ENCODE data around the gene EFNA2. TPM values are rescaled to one million over a fixed set of nuclear protein-coding genes. Genes with fewer than 3 reads are reported as not detected.

EFNA2 gene
- total and polyA plus RNA-seq, 2 of the 8 experiments (the other 6 are each of a cell fraction or from before 2014, with no cell fraction given) = 4.0 to 7.0 TPM

DNA sequence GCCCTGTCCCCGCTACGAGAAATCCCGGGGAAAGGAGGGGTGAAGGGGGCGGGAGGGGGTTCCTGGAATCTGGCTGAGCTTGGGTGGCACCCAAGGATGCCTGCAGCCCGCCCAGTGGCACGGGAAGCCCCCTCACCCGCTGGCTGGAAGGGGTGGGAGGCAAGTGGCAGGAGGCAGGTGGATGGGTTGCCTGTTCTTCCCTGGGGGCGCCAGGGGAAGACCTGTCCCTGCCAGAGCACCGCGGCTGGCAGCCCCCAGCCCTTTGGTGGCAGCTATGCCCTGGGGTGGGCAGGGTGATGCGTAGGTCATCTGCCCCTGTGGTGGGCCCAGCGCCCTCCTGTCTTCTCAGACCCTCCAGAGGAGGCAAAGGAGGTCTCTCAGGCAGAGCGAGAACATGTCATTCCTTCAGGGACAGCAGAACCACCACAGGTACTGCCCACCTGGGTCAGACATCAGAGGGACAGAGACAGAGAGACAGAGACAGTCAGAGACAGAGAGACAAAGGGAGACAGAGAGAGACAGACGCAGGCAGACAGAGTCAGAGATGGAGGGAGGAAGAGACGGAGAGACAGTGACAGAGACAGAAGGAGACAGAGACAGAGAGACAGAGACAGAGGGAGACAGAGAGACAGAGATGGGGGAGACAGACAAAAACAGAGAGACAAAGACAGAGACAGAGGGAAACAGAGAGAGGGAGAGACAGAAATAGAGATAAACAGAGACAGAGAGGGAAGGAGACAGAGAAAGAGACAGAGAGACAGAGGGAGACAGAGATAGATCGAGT is 36.7 kb downstream of the EFNA2 start:
- POLR2A ChIA-PET (ENCODE audit: partially characterized antibody) = interaction anchor here (1.4 to 1.6 kb wide), 2 partner anchors 11 to 47 kb away, joined by 3 read pairs; partner anchors contain the start of gene FAM174C
- H2BK20ac ChIP-seq (ENCODE audit: low read length) = no peak overlapping the region

More for the DNA sequence above, 36.7 kb downstream of the EFNA2 start:
- Histone ChIP-seq H3K14ac (ENCODE audit: insufficient read length) (no peak overlapping the region), H3K4me3 (ENCODE audit: extremely low read depth in 1 of 4, insufficient read depth in 2 of 4, low read depth in 3 of 4, low read length in 4 of 4) (no peak overlapping the region), H4K8ac (ENCODE audit: extremely low read depth, insufficient read depth, low read length) (no peak overlapping the region), H3K23me2 (ENCODE audit: low read depth, low read length) (no peaks in the 10 kb centered on the region), H3K56ac (replicated peaks; ENCODE audit: insufficient read length, low read depth, low read length) (no peak overlapping the region), H2BK12ac (ENCODE audit: low read depth, low read length) (no peak overlapping the region), H3K27ac (ENCODE audit: low read depth, low read length) (no peak overlapping the region), H3K4me1 (replicated peaks in 1 of 4; ENCODE audit: control insufficient read depth in 3 of 4, insufficient read depth in 4 of 4, low read length in 3 of 4) (no peaks in the 10 kb centered on the region), H3K9ac (replicated peaks in 1 of 4; ENCODE audit: extremely low read depth in 1 of 4, low read depth in 3 of 4, low read length in 3 of 4) (no peak overlapping the region), H2AK5ac (ENCODE audit: low read depth, low read length) (no peak overlapping the region), H3K18ac (ENCODE audit: extremely low read depth, low read length) (no peak overlapping the region), H3K79me1 (ENCODE audit: low read depth, low read length) (no peaks in the 10 kb centered on the region), H4K20me1 (replicated peaks in 1 of 2; ENCODE audit: control insufficient read depth in 1 of 2, insufficient read depth in 2 of 2, low read length in 2 of 2) (no peaks in the 10 kb centered on the region), H3K9me3 (ENCODE audit: insufficient read depth in 2 of 2, low read depth in 1 of 2, low read length in 1 of 2) (no peaks in the 10 kb centered on the region), H3K36me3 (ENCODE audit: control insufficient read depth in 2 of 4, insufficient read depth in 4 of 4, low read length in 3 of 4) (no peaks in the 10 kb centered on the region), H3K23ac (ENCODE audit: insufficient read length) (no peak overlapping the region), H2AFZ (ENCODE audit: low read length) (no peak overlapping the region), H2BK120ac (replicated peaks; ENCODE audit: low read depth, low read length) (no peak overlapping the region), H3K4me2 (ENCODE audit: insufficient read depth in 1 of 2, low read depth in 2 of 2, low read length in 2 of 2) (no peak overlapping the region), H2BK5ac (ENCODE audit: low read depth, low read length) (no peak overlapping the region), H2BK15ac (ENCODE audit: low read length) (no peak overlapping the region), H3K4ac (replicated peaks; ENCODE audit: insufficient read length, low read depth, low read length) (no peak overlapping the region), H3K79me2 (ENCODE audit: control insufficient read depth in 1 of 2, insufficient read depth in 2 of 2, low read length in 2 of 2) (no peaks in the 10 kb centered on the region), H4K91ac (replicated peaks; ENCODE audit: insufficient read length, low read length) (no peak overlapping the region), H3K27me3 (replicated peaks in 1 of 4; ENCODE audit: control insufficient read depth in 3 of 4, extremely low read depth in 1 of 4, insufficient read depth in 3 of 4, low read length in 3 of 4) (no peaks in the 10 kb centered on the region; a peak in 1 of 7 replicates), H4K5ac (ENCODE audit: insufficient read length, low read depth, low read length) (no peak overlapping the region)
- CTCF ChIA-PET (ENCODE audit: partially characterized antibody) = interaction anchor here (1.2 kb wide), 1 partner anchor 12 kb away, joined by 3 read pairs; no protein-coding TSS in a partner anchor
- FAIRE-seq (no peak), DNase-seq (ENCODE audit: low read depth in 1 of 2, low spot score in 2 of 2) (no peak)
- WGBS, 2 experiments (ENCODE audit: extremely low coverage in 1 of 2, insufficient coverage in 1 of 2, insufficient read length in 1 of 2, insufficient replicate concordance in 2 of 2, low coverage in 1 of 2, low lambda C conversion rate in 2 of 2, missing lambda C conversion rate in 1 of 2) = 89% methylated on average over 9 of the region's 16 CpGs; no CpG with 5 or more reads in 1 of the 2 experiments
- no peak for TF ChIP-seq RXRA (IDR thresholded peaks at IDR 0.05; ENCODE audit: insufficient read depth, low read depth, low read length)
- TF ChIP-seq CHD1 (IDR thresholded peaks at IDR 0.05; ENCODE audit: low read depth, low read length) = no peak
- no peak for TF ChIP-seq EZH2 (IDR thresholded peaks at IDR 0.05; ENCODE audit: low read depth, low read length, severe bottlenecking)
- no peak for TF ChIP-seq TEAD4 (IDR thresholded peaks at IDR 0.05; ENCODE audit: low read depth, low read length)
- TF ChIP-seq, protein P1, sequence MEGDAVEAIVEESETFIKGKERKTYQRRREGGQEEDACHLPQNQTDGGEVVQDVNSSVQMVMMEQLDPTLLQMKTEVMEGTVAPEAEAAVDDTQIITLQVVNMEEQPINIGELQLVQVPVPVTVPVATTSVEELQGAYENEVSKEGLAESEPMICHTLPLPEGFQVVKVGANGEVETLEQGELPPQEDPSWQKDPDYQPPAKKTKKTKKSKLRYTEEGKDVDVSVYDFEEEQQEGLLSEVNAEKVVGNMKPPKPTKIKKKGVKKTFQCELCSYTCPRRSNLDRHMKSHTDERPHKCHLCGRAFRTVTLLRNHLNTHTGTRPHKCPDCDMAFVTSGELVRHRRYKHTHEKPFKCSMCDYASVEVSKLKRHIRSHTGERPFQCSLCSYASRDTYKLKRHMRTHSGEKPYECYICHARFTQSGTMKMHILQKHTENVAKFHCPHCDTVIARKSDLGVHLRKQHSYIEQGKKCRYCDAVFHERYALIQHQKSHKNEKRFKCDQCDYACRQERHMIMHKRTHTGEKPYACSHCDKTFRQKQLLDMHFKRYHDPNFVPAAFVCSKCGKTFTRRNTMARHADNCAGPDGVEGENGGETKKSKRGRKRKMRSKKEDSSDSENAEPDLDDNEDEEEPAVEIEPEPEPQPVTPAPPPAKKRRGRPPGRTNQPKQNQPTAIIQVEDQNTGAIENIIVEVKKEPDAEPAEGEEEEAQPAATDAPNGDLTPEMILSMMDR (IDR thresholded peaks at IDR 0.05; ENCODE audit: control extremely low read depth in 1 of 3, insufficient read depth in 1 of 3, low read depth in 1 of 3, low read length in 3 of 3) = no peak
- no peak for TF ChIP-seq TAF7 (optimal IDR thresholded peaks at IDR 0.05; ENCODE audit: borderline replicate concordance, low read depth, low read length)
- TF ChIP-seq NRF1 (IDR thresholded peaks at IDR 0.05; ENCODE audit: low read depth, low read length) = no peak
